Subcutaneous adipose tissue (tissue), 4 donors: Measurements from ENCODE around the gene TTC28. TPM values are rescaled to one million over a fixed set of nuclear protein-coding genes. Genes with fewer than 3 reads are reported as not detected.

Experiments used
- total RNA-seq, 4 donors: library from RNA; depleted of rRNA; stranded (reverse); fragments of >200 nt; gene quantifications; one replicate each; pipeline ENCODE4 v1.1.0, GENCODE V29; 2016
- TF ChIP-seq, protein P1 (sequence below): fragments of 450-650 bp; IDR thresholded peaks from one replicate; pipeline ENCODE4 v1.5.1; 2016; ENCODE audit warnings: low read depth, mild to moderate bottlenecking, control low read depth, antibody characterized with exemption, moderate library complexity

TTC28 gene
- total RNA-seq, 4 donors from 2014 or later: 42.6 to 71.6 (median 43.4) TPM

DNA sequence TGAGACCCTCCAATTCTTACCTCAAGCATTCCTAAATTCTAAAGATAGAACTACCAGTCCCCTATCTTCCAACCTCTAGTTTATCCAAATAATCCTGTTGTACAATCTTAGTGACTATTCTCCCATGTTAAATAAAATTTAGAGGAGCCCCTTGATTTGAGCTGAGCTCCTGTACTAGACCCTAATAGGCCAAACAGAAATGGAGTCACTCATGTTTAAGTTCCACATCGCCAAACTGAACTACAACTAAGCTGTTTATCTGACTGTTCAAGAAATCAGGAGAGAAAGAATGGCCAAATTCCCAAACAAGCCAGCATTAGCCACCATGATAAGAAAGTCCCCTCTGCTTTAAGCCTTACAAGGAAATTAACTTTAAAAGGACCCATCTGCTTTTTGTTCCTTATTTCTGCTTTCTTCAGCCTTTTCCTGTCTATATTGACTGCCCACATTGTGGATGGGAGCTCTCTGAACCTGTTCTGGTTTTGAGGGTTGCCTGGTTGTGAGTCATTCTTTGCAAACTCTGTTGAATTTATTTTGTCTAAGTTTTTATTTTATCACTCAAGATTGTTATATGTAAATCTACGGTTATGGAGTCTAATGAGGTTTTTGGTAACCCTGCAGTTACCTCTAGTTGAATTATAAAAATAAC lies 90.4 kb downstream of the TTC28 start:
- TF ChIP-seq, protein P1, sequence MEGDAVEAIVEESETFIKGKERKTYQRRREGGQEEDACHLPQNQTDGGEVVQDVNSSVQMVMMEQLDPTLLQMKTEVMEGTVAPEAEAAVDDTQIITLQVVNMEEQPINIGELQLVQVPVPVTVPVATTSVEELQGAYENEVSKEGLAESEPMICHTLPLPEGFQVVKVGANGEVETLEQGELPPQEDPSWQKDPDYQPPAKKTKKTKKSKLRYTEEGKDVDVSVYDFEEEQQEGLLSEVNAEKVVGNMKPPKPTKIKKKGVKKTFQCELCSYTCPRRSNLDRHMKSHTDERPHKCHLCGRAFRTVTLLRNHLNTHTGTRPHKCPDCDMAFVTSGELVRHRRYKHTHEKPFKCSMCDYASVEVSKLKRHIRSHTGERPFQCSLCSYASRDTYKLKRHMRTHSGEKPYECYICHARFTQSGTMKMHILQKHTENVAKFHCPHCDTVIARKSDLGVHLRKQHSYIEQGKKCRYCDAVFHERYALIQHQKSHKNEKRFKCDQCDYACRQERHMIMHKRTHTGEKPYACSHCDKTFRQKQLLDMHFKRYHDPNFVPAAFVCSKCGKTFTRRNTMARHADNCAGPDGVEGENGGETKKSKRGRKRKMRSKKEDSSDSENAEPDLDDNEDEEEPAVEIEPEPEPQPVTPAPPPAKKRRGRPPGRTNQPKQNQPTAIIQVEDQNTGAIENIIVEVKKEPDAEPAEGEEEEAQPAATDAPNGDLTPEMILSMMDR: no peak

DNA sequence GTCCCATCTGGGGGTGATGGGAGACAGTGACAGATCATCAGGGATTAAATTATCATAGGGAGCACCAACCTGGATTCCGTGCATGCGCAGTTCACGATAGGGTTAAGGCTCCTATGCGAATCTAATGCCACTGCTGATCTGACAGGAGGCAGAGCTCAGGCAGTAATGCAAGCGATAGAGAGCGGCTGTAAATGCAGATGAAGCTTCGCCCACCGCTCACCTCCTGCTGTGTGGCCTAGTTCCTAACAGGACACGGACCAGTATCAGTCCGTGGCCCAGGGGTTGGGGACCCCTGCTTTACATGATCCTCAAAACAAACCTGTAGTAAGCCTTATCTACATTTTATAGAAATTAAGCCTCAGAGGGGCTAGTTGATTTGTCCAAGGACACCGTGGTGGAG lies 94.3 kb downstream of the TTC28 start:
- TF ChIP-seq, protein P1: no peak

DNA sequence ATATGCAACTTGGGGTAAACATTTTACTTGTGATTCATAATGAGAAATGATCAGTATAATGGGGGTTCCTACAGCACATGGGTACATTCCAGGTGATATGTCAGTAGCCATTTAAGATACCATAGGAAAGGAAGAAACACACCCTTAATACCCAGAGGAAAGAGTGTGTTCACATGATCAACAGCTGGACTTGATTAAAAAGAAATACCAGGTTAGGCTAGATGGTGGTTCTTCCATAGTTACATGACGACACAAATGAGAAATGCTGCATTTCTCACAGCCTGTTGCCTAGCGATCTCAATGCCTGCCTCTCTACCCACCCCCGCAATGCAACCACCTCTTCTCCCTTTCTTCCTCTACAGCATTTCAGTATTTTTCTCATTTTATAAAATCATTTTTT lies 96.8 kb downstream of the TTC28 start:
- TF ChIP-seq, protein P1: no peak

DNA sequence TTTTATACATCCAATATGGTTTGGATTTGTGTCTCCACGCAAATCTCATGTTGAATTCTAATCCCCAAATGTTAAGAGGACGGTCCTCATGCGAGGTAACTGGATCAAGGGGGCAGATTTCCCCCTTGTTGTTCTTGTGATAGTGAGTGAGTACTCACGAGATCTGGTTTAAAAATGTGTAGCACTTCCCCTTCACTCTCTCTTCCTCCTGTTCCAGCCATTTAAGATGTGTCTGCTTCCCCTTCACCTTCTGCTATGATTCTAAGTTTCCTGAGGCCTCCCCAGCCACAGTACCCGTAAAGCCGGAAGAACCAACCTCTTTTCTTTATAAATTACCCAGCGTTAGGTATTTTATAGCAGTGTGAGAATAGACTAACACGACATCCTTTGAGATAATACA lies 98.6 kb downstream of the TTC28 start:
- TF ChIP-seq, protein P1: no peak

DNA sequence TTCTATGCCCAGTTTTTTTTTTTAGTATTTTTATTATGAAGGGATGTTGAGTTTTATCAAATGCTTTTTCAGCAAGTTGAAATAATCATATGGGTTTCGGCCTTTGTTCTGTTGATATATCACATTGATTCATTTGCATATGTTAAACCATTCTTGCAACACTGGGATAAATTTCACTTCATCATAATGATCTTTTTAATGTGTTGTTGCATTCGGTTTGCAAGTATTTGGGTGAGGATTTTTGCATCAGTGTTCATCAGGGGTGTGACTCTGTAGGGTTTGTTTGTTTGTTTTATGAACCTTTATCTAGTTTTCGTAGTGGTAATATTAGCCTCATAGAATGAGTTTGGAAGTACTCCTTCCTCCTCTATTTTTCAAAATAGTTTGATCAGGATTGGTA lies 103.5 kb downstream of the TTC28 start:
- TF ChIP-seq, protein P1: no peak

DNA sequence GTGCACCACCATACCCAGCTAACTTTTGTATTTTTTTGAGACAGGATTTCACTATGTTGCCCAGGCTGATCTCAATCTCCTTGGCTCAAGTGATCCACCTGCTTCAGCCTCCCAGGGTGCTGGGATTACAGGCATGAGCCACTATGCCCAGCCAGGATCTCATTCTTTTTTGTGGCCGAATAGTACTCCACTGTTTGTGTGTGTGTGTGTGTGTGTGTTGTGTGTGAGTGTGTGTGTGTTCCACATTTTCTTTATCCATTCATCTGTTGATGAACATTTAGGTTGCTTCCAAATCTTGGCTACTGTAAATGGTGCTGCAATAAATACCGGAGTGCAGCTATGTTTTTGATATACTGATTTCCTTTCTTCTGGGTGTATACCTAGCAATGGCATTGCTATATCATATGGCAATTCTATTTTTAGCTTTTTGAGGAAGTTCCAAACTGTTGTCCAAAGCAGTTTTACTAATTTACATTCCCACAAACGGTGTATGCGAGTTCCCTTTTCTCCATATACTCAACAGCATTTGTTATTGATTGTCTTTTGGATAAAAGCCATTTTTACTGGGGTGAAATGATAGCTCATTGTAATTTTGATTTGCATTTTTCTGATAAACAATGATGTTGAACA lies 105.4 kb downstream of the TTC28 start:
- TF ChIP-seq, protein P1: no peak

DNA sequence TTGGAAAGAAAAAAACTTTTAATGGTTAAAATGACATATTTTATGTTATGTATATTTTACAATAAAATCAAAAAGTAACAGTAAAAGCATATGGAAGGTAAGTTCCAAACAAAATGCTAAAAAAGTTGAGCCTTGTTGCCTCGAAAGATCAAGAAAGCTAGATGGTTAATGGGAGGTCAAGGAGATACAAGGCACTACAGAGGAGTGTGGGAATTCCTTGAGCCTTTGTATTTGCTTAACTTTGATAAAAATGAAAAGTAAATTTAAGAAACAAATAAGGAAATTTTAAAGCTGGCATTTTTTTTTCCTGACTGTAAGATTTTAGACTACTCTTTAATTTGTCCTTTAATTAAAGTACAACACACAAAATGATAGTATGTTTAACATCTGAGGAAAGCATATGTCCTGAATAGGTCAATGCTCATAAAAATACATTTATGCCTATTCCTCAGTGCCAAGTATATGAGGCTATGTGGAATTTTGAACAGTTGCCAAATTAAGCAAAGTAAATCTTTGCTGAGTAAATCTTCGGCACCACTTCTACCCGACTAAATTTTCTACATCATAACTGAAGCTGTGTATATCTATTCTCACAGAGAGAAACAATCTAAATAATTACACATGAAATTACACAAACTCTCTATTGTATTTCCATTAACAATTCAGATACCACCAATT lies 108.8 kb downstream of the TTC28 start:
- TF ChIP-seq, protein P1: no peak
